Activated T-cell treated with anti-CD3 and anti-CD28 coated beads for 1 hour (primary cell): Measurements from ENCODE around the gene CCNI2.

Source experiments
- DNase-seq: peaks from one replicate; pipeline ENCODE4 v3.0.0-alpha.2; 2020; ENCODE audit warnings: low read depth

CCNI2 gene

GRCh38 chr5:132750471-132751230 is 3.4 kb downstream of the CCNI2 start:
- DNase-seq = no peak

DNA sequence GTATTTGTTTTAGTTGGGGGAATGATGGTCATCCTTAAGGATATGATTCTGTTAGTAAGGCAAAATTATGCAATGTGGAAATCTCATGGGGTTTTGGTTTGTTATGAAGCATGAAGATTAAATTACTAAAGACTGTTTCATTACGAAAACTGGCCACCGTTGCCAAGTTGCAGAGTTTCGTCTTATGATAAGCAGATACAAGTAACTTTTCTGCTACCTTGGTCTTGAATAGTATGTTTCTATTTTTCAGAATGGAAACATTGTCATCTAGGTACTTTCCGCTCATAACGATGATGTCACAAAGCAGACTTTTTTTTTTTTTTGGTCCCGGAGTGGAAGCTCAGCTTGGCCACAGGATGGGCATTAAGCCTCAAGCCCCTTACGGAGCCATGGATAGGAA is 4.2 kb downstream of the CCNI2 start:
- DNase-seq = no peak

DNA sequence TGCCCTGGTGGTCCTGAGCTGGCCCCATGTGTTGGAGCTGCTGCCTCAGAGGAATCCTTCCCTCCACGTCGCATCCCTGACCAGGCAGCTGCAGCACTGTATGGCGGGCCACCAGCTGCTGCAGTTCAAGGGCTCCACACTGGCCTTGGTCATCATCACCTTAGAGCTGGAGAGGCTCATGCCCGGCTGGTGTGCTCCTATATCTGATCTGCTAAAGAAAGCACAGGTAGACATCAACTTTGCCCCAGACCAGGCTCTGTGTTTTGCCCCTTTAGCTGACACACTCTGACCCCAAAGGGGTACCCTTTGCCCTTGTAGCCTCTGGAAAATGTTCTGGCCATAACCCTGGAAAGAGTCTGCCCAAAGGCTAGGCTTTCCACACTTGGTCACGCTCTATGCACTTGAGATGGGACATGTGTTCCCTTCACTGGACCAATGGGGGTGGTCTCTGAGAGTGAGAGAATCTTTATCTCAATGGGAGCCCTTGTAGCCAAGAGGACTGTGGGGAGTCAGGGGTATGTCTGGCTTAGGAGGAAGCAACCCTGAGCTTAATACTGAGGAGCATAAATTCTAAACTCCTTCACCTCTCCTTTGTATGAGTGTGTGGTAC is 4.8 kb downstream of the CCNI2 start:
- no peak for DNase-seq

DNA sequence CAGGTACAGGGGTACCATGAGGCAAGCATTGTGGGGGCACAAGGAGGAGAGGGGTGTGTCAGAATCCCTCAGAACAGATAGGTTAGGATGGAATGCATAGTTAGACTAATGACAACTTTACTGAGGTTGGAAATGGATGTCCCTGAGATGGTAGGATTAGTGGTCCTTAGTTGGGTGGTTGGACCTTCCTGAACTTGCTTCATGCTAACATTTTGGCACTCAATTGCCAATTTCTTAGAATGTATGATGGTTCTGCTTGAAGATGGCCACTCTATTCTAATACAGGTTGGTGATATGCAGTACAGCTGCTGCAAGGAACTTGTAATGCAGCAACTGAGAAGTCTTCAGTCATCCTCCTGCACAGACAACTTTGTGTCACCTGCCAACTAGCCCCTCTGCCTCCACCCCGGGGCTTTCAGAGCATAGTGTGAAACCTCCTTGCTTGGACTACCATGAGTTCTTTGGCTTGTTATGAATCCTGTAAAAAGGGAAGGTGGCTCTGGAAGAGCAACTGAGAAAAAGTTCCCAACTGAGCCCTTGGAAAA is 5.4 kb downstream of the CCNI2 start:
- DNase-seq = no peak

DNA sequence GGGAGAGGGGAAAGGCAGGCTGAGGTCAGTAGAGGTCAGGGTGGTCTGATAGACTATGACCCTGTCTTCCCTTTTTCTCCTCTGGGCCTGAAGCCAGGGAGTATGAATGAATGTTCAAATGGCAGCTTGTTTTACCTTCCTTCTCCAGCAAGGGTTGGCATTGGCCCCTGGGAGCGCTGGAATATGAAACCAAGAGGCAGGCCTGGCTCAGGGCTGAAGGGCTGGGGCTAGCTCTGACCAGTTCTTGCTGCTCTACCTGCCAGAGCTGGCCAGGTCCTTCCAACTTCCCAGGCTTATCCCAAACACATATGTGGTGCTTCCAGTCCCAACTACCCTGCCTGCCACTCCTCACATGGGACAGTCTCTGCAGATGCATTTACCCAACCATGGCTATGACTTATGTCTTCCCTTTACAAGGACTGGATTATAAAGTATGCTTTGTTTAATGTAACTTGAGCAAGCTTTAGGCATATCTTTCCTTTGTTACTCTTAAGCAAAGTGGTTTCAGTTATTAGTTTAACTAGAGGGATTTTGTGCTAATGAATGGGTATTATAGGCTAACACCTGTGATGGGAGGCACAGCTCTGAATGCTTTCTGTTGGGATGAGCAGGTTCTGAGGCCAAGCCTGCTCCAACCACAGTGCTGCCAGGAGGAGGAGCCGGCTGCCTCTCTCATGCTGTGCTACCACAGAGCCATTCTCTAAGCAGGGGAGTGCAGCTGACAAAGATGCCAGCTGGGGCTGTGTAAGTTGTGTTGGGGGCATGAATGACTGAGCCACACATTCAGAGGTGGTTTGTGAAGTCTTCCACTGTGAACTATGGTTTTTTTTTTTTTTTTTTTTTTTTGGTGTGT is 6.1 kb downstream of the CCNI2 start:
- no peak for DNase-seq

- DNase-seq = no peak
These were observed 6.9 kb downstream of the CCNI2 start for GRCh38 chr5:132754111-132754510.

GRCh38 chr5:132754947-132755346 is 7.7 kb downstream of the CCNI2 start:
- DNase-seq = no peak

GRCh38 chr5:132756542-132756941 is 9.3 kb downstream of the CCNI2 start:
- no peak for DNase-seq

DNA sequence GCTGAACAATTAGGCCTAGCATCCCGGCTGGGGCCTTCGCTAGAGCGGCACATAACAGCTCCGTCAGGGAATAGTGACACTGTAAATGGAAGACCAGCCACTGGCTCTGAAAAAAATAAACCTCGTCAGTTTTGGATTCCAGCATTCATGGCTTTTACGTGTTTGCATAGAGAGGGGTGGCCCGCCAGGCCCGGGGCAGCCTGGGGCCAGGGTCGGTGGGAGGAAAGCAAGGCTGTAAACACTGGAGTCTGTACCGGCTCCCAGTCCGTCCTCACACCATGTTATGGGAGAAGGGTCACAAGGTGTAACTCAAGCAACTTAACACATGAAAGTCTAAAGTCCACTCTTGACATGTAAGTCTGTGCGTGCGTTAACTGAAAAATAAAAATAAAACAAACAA is 11.2 kb downstream of the CCNI2 start:
- DNase-seq = no peak

DNA sequence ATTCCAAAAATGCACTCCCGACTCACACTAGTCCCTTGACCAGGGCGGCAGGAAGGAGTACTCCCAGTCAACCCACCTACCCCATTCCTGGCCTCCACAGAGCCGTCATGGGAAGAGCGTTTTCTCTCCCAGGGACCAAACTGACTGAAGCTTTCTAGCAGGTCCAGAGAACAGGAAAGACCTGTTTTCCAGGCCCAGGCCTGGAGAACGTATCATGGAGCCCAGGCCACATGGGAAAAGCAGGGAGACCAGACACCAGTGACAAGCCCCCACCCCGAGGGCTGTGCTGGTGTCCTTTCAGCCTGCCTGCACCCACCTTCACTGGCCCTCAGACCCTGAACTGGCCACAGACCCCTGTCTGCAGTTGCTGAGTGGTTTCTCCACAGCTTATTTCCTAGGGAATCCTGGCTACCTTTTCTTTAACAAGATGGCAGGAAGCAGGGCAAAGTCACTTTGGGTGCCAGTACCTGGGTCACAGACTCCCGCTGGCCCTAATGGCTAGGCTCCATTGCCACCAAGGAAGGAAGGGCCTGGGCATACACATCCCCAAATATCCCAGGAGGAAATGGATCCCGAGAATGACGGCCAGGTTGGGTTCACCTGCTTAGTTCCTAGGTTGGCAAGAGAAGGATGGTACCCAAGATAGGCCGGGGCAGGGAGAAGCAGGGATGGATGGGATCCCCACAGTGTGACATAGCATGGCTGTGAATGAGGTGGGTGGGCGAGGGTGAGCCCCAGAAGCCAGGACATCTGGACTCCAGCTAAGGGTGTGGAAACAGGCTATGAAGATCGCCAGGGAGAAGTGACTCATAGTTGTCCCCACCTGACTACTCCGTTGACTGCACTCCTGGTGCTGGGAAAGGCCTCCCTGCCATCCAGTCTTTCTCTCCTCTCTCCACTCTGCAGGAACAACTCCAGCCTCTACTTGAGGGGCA is 12.2 kb downstream of the CCNI2 start:
- no peak for DNase-seq

DNA sequence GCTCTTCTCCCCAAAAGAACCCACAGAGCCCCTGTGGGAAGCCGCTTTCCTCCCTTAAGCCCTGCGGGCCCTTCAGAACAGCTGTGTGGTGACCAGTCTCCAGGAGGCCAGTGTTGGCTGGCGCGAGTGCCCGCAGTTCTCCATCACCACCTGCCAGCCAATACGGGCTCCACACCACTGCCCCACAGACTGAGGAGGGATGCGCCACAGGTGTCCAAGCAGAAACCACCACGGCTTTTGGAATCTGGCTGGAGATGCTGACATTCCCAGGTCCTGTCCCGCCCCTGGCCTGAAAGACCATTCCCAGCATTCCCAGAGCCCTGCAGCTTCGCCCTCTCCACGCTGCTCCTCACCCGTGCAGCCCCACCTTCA is 12.8 kb downstream of the CCNI2 start:
- DNase-seq = no peak

DNA sequence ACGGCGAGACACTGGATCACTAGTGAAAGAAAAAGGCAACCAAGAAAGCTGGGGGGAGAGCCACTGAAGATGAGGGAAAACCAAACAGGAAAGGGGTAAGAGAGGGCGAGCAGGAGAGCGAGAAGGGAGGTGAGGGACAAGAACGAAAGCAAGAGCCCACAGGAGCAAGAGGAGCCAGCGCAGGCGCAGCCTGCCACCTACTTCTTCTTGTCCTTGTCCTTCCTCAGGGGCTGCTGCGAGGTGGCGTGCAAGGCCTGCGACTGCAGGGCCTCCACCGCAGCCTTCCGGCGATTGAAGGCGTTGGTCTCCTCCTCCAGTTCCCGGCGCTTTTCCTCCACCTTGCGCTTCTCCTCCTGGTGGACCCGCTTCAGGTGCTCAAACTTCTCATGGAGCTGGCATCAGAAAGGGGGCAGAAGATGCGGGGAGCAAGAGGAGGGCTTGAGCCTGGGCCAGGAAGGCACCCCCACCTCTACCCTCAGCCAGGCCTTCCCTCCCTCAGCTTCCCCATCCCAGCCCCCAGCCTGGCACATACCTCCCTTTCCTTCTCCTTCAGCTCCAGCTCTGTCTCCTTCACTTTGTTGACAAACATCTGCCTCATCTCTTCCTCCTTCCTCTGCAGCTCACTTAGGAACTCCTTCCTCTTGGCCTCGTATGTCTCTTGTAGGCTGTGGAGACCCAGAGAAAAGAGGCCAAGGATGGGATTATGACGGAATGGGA is 13.5 kb downstream of the CCNI2 start:
- no peak for DNase-seq

- DNase-seq = no peak
These were observed 14.4 kb downstream of the CCNI2 start for GRCh38 chr5:132761321-132762240.

DNA sequence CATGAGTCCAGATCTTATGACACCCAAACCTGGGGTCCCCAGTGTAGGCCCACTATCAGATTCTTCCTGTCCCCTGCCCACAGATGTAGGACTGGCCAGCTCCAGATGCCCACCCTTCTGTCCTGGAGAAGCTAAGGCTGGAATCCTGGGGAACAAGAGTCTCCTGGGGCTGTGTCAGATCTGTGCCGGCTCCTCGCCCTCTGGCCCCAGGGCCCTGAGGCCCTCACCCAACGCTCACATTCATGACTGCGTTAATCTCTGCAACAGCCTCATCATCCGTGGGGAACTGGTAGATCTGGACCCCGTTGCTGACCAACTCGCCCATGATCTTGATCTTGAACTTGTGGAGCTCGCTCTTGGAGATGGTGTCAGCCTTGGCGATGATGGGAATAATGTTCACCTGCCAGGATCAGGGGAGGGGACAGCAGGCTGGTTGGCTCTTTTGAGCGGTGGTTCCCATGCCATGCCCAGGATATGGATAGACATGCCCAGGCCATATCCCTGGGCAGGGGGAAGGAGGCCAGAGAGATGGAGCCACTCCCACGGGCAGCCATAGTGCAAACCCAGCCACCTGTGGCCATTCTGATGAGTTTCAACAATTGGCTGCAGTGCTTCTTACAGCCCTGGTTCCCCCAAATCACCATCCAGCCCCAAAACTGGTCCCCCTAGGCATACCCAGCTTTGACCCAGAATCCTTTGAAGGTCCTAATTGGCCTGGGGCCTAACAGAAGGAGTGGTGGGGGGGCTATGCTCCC is 15.2 kb downstream of the CCNI2 start:
- DNase-seq = no peak

DNA sequence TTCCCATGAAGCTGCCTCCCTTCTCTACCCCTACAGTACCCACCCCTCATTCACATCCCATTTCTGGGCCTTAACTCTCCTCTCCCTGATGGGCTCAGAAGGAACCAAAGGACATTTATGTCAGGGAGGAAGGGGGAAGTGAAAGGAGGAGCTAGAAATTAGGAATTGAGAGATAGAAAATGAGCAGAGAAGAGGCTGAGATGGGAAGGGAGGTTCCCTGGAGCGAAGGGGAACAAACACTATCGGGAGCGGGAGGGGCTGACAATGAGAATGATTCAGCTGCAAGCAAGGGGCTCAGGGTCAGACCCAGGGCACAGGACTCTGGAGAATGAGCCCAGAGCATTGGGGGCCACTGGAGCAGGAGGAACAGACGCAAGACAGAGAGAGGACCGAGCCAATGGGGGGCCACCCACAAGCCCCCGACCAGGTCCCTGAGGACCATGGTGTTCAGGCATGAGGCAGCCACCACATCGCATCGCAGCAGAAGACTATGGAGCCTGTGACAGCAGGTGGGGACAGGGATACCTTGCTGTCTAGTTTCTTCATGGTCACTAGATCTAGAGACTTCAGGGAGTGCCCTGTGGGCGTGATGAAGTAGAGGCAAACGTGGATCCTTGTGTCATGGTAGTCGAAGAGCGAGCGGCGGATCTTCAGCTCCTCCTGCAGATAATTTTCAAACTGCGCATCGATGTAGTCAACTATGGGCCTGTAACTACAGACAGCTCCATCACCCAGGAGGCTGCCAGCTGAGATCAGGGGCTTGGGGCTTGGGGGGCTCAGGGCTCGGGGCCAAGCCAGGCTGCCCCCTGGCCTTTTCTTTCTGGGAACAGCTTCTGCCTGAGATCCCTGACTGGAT is 16.2 kb downstream of the CCNI2 start:
- DNase-seq = no peak

DNA sequence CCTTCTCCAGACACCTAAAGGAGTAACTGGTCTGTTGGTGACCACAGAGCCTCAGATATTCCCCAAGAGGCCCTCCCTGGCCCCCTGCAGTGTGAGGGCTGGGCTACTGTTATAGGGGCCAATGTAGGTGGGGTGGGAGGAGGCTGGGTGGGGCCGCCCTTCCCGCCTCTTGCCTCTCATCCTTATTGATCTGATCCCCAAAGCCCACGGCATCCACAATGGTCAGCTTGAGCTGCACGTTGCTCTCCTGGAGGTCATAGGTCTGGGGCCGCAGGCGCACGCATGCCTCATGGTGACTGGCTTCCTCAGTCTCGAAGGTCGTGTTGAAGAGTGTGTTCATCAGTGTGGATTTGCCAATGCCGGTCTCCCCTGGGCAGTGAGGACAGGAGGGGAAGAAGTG is 16.8 kb downstream of the CCNI2 start:
- no peak for DNase-seq

- no peak for DNase-seq
These were observed 17.5 kb downstream of the CCNI2 start for GRCh38 chr5:132764671-132765238.
